CD4-positive, alpha-beta T cell treated with Interleukin-6 for 4 hours (primary cell): ENCODE measurements around the gene OR6B3.
"Not testable (repeated sequence)": the region's sequence is repeated elsewhere in the genome, so short reads cannot be mapped to it uniquely, and the experiment has no call there.

ENCODE experiments used
- DNase-seq: peaks from one replicate; pipeline ENCODE4 v3.0.0-alpha.2; 2020; ENCODE audit warnings: mixed read lengths

OR6B3 gene

DNA sequence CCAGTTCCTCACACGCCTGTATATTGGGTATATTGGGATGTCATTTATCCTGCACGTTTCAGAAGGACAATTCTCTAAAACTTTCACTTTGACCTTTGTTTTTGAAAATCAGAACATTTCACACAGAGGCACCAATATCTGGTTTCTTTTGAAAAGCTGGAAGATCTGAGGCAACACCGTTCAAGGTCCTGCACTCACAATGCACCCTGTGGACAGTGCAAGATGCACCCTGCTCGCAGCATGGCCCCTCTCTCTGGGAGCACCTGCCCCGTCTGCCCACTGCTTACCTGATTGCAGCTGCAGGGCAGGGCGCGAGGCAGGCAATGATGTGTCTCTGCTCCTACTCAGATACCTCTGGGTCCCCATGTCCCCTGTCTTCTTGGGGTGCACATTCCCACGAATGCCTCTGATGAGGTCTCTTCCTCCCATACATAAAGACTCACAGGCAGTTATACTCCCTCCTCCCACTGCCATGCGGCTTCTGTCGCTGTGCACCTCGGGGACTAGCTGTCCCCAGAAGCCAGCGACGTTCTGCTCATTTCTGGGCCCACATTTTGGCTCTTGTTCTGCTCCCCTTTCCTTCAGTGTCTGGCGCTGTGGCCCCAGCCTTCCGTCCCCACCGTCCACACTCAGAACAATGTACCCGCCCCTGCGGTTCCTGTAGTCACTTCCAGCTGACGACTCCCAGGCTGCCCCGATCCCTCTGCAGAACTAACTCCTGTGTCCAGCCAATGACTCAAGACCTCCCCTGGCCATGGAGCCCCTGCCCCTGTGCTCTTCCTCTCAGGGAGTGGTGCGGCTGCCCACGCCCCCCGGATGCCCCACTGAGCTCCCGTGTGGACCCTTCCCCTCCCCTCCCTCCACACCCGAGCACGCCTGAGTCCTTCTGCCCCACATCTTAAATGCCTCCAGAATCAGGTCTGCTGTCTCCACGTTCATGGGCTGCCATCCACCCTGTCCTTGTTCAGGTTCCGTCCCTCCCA, at the start of gene OR6B3:
Gene OR6B3, minus strand, starts transcription at position 349 of the 983 bp plus-strand sequence.
- no peak for DNase-seq

DNA sequence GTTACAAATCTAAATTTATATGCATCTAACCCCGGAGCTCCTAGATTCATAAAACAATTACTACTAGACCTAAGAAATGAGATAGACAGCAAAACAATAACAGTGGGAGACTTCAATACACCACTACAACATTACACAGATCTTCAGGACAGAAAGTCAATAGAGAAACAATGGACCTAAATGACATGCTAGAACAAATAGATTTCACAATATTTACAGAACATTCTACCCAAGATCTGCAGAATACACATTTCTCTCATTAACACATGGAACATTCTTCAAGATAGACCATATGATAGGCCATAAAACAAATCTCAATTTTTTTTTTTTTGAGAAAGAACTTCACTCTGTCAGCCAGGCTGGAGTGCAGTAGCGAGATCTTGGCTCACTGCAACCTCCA, 45.0 kb upstream of the OR6B3 start:
- no peak for DNase-seq

DNA sequence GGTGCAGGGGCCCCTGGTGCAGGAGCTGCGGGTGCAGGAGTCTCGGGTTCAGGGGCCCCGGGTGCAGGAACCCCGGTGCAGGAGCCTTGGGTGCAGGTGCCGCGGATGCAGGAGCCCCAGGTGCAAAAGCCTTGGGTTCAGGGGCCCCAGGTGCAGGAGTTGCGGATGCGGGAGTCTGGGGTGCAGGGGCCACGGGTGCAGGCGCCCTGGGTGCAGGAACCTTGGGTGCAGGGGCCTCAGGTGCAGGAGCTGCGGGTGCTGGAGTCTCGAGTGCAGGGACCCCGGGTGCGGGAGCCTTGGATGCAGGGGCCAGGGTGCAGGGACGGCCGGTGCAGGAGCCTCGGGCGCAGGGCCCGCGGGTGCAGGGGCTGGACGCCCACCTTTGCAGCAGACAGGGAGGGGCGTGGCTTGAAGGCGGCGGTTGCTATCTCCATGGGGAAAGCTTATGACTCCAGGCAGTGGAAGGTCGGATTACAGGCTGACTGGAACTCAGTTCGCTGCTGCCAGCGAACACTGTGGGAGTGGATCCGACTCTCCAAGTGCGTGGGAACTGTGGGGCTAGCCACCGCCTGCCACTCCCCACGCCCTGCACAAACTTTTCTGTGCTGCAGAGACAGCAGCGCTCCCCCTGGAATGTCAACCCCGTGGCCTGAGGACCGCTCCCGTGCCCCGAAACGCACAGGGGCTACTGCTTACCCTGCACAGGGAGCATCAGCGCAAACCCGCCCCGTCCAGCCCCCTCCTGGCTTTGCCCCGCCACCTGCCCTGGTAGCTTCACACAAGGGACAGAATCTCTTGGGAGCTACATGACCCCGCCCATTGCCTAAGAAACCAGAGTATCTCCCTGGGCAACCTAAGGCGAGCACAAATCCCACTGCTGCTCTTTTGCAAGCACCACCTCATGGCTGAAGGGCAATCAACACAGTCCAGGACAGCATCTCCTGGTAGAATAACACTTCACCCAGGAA, 42.5 kb upstream of the OR6B3 start:
- DNase-seq = no peak

DNA sequence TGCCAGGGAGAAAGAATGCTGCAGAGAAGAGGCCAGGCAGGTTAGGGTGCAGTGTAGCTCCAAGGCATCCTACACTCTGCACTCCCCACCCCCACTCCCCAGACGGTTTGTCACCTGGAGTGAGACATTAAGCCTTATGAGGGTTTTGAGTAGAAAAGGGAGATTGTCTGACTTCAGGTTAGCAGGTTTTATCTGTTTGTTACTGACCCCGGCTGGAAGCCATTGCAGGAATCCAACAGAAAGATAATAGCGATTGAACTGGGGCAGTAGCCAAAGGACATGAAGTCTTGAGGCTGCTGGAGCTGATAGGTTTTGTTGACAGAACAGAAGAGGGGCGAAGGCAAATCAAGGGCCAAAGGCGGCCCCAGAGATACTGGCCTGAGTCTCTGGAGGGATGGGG, 36.0 kb upstream of the OR6B3 start:
- DNase-seq = no peak

DNA sequence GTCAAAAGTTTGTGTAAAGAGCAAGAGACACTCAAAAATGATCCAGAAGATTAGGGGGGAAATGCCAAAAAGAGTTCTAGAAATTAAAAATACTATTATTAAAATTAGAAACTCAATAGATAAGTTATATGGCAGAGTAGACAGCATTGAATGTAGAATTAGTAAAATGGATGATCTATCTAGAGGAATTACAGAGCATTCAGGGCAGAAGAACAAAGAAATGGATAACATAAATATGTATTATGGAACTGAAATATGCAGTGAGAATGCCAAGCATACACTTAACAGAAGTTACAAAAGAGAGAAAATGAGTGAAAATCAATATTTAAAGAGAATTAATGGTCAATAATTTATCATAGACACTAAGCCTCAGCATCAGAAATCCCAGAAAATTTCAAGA, 33.2 kb upstream of the OR6B3 start:
- DNase-seq = no peak

DNA sequence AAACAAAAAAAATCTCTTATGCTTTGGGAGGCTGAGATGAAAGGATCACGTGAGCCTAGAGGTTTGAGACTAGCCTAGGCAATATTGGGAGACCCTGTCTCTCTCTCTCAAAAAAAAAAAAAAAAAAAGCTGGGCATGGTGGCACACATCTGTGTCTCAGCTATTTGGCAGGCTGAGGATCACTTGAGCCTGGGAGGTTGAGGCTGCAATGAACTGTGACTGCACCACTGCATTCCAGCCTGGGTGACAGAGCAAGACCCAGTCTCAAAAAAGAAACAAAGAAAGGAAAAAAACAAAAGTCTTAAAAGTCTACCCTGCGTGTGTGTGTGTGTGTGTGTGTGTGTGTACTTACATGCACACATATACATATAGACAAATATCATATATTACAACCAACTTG, 25.3 kb upstream of the OR6B3 start:
- DNase-seq = no peak

DNA sequence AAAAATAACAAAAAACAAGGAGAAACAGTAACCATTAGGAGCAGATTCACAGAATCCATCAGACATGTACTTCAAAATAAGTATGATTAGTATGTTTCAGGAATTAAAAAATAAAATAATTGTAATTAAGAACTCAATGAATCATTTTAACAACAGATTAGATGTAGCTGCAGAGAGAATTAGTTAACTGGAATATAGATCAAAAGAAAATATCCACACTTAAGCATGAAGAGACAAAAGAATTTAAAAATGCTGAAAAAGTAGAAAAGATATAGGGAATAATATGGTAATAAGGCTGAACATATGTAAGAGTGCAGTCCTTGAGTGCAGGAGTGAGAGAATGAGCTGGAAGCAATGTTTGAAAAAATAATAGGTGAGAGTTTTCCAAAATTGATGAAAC, 24.1 kb upstream of the OR6B3 start:
- no peak for DNase-seq

DNA sequence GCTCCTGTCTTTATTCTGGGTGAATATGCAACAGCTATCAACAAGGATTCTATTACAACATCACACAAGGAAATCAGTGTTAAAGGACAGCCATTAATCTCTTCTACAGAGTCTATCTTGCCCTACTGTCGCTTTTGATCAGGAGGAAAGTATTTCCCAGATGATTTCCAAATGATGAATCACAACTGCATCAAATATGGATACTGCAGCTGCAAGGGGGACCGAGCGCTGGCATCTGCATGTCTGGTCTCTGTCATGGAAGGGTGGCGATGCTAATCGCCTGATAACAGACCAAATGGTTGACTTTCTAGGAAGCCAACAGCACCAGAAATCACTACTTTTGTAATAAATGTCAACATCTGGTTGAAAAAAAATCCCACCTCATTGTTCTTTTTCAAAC, 21.2 kb upstream of the OR6B3 start:
- no peak for DNase-seq

DNA sequence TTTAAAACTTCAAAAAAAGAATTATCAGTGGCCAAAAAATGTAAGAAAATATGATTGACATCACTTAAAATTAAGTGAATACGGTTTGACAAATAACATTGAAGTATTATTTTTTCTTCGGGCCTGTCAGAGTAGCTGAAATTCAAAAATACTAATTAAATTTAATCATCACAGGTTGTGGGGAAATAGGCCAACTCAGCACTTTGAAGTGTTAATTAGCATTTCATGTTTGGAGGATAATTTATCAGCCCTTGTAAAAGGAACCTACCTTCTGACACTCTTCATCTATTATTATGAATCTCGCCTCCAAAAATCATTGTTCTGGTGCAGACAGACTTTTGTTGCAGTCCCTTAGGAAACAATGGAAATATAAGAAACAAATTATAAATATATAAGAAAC, 17.6 kb upstream of the OR6B3 start:
- no peak for DNase-seq

DNA sequence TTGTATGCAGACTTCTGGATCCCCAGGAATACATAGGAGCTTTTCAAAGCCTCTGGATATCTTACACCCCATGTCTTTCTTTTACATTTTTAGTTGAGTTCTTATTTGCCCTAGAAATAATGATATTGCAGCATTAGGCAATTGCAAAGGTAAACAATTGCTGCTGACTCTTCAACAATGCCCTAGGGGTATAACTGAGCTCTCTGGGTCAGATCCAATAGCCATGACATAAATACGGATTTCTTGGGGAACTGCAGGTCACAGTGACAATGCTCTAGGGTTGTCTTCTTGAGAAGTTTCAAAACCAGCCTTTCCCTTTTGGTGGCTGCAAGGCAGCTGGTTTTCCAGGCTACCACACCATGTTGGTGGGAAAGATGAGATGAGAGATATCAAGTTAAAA, 16.5 kb upstream of the OR6B3 start:
- no peak for DNase-seq

DNA sequence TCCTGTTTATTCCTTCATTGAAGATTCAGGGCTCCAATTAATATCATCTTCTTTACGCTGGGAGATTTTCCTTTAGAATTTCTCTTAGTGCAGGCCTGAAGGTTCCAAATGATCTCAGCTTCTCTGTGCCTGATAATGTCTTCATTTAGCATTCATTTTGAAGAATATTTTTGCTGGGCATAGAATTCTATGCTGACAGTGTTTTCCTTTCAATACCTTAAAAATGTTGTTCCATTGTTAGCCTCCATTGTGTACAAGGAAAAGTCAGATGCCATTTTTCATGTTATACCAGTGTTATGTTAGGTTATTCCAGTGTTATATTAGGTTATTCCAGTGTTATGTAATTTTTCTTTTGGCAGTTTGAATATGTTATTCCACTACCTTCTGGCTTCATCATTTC, 14.9 kb upstream of the OR6B3 start:
- no peak for DNase-seq

DNA sequence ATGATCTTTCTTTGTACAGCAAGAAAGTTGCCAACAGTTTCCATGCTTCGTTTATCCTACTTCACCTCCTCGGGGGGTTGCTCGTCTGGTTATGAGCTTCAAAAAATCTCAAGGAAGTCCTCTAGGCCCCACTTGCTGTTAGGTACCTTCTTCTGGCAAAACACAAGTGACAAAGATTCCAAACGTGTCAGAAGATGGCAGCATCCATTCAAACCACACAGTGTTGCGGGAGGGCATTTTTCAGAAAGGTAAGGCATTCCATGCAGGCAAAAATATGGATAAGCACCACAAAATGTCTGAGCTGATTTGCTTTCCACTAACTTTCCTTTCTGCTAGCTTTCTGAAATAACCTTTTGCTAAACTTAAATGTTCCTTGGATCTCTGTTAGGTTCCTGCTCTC, 13.2 kb upstream of the OR6B3 start:
- DNase-seq = no peak

DNA sequence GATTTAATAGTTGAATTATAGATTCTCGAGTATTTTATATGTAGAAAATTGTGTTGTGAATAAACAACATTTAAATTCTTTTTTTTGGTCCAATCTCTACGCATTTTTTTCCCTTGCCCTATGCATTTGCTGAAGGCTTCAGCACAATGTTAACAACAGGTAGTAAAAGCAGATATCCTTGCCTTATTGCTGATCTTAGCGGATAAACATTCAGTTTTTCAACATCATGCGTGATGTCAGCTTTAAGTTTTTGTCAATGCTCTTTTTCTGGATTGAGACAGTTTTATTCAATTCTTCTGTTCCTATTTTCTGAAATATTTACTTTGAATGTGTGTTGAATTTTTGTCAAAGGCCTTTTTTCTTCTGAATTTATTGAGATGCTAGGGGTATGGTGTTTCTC, 11.6 kb upstream of the OR6B3 start:
- DNase-seq = no peak

DNA sequence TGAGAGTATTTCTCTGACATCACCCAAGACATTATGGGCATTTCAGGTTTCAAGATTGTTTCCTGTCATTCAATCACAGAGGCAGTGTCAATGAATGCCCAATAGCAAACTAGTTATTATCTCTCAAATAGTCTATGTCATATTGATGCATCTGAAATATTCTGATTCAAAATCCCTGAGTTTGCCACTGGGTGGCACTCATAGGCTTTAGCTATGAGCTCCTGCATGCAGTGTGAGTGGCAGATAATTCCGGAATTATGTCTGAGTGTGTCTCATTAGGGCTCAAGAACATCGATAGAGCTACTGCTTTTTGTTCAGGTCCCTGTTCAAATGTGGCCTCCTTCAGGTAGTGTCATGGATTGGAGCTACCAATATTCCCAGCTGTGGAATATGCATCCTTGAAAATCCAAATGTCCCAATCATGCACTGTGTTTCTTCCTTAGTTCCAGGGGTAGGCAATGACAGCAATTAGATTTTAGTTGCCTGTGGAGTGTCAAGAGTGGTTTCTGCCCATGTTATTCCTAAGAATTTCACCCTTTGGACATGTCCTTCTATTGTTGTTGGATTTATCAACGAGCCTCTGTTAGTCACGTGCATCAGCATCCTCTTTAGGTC, 7.8 kb upstream of the OR6B3 start:
- peak; percentile 61 for DNase-seq

DNA sequence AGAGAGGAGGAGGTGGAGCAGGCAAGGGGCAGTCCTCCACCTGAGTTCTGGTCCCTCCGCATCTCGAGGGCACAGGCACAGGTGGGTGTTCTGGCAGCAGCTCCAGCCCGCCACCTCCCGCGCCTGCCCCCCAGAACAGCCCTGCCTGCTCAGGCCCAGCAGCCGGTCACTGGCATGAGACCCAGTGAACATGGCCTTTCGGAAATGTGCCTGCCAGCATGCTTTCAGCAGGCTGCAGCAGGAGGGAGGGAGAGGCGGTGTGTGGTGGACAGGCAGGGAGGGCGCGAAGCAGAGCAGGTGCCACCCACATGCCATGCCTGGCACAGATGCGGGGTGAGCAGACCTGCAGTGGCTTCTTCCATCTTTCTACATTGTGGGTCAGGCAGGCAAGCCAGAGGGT, 3.4 kb upstream of the OR6B3 start:
- no peak for DNase-seq

DNA sequence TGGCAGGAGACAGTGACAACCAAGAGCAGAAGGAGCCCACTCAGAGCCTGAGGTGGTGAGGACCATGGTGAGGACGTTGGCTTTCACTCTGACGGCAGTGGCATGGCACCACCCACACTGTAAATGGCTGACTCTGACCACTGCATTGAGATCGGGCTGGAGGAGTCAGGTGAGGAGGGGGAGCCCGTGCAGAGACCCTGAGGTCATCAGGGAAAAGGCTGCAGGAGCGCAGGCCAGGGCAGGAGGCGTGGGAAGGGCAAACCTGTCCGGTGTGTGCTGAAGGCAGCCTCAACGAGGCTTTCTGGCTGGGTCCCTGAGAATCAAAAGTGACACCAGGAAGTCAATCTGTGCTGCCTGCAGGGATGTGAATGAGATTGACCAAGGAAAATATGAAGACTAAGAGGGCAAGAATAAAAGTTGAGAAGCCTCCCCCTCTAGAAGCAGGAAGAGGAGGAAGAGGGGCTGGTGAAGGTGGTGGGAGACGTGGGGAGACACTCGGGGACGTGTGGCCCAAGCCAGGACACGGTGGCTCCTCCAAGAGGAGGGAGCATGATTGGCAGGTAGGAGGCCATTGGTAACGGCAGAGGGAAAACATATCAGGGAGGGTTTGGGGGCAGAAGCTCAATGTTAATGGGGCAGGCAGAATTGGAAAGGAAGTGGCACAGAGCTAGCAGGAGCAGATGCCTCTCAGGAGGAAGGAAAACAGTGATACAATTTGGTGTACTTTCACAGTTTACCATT, 2.0 kb upstream of the OR6B3 start:
- no peak for DNase-seq

DNA sequence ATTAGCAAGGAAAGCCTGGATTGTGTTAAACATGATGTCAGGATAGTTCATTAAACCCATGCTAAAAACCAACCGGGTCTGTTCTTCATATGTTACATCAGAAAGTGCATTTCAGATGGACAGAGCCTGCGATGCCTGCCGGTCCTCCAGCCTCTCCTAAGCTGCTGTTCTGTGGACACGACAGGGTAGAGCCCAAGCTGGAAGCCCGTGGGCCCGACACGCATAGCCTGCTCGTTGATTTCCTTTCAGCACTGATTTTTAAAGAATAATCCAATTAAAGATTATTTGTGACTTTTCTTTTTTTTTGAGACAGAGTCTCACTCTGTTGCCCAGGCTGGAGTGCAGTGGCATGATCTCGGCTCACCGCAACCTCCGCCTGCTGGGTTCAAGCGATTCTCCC, 797 bp downstream of the OR6B3 start:
- DNase-seq = no peak

DNA sequence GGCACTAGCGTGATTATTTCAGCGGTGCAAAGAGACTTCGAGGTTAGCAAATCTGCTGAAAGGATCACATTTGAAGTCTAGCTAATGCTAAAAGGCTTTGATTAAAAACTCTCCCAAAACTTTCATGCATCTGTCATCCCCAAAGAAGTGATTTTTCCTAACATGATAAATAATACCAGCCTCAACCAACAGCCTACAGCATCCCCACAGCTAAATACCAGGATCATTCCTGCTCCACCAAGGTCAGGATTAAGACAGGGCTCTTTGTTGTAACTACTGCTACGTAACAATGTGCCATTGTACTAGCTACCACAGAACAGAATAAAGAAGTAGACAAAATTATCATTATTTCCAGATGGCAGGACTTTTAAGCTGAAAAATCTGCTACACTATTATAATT, 1.6 kb downstream of the OR6B3 start:
- no peak for DNase-seq

DNA sequence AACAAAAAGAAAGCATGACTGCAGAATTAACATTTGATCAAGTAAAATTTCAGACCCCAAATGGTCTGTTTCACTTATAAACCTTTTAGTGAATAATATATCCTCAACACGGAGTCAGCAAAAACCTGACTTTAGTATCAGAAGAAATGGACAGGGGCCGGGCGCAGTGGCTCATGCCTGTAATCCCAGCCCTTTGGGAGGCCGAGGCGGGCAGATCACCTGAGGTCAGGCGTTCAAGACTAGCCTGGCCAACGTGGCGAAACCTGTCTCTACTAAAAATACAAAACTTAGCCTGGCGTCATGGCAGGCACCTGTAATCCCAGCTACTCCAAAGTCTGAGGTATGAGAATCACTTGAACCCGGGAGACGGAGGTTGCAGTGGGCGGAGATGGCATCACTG, 3.0 kb downstream of the OR6B3 start:
- no peak for DNase-seq

DNA sequence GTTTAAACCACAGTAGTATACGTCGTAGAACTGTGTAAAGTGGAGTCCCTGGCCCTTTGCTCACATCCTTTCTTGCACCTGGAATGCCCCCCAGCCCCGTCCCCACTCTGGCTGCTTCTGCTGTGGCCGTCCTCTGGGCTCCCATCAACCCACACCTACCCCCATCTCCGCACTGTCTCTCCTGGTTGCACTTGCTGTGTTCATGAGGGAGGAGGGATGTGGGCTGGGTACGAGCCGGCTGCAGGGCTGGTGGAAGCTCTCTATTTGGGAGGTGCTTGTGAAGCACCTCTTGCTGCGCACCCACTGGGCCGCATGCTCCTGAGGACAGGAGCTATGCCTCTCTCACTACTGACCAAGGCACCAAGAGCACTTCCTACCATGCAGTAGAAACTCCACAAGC, 5.1 kb downstream of the OR6B3 start:
- no peak for DNase-seq

DNA sequence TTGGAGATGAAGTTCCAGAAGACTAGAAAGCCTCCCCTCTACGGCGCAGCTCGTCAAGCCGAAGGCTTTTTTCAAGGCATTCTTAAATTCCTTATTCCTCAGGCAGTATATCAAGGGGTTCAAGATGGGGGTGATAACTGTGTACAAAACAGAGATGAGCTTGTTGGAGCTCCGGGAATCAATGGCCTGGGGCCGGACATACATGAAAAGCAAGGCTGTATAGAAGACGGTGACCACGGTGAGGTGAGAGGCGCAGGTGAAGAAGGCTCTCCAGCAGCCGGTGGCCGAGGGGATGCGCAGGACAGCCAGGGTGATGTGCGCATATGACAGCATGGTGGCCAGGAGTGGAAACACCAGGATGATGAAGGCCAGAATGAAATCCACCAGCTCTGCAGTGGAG, 8.2 kb downstream of the OR6B3 start:
- no peak for DNase-seq

DNA sequence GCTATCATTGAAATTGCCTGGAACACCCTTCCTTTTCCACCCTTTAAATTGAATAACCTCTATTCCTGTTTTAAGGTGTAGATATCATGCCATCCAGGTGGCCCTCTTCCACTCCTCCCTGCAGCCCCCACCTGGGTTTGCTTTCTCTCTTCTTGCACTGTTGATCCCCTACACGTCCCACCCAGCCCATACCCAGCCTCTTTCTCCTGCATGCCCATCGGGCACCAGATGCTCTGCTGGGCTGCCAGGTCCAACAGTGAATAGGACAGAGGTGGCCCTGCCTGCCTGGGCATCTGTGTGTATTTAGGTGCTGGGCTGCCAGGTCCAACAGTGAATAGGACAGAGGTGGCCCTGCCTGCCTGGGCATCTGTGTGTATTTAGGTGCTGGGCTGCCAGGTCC, 9.2 kb downstream of the OR6B3 start:
- DNase-seq = not testable (repeated sequence)
